ENCODE measurements around the gene TMEM89.

GRCh38 chr3:48639944-48640606, 18.5 kb upstream of the TMEM89 start:
- TF ChIP-seq HDAC2 (IDR thresholded peaks at IDR 0.05) (no peak), CTCF (IDR thresholded peaks at IDR 0.05) (no peak), CEBPB (IDR thresholded peaks at IDR 0.05) (no peak), KDM5A (IDR thresholded peaks at IDR 0.05) (no peak), RARB (CRISPR knock-in tag; IDR thresholded peaks at IDR 0.05) (no peak), POLR2A (IDR thresholded peaks at IDR 0.05; ENCODE audit: low read length) (no peak), MYC (IDR thresholded peaks at IDR 0.05; ENCODE audit: borderline replicate concordance, low read length) (no peak)
